ENCODE results near the gene TALDO1. TPM values are rescaled to one million over a fixed set of nuclear protein-coding genes. Genes with fewer than 3 reads are reported as not detected.

Gene TALDO1
- polyA plus RNA-seq, 1 donor from 2014 or later = 156 TPM

- H3K9me3 ChIP-seq (ENCODE audit: low read length) = no peaks in the 10 kb centered on the region
- TF ChIP-seq CTCF (IDR thresholded peaks at IDR 0.05; ENCODE audit: poor library complexity, severe bottlenecking) = no peak
- TF ChIP-seq TAF1 (IDR thresholded peaks at IDR 0.05; ENCODE audit: low read depth) = no peak
- no peak overlapping the region for H3K27ac ChIP-seq (ENCODE audit: low read length)
- H3F3A ChIP-seq (ENCODE audit: insufficient read depth, low read length, poor library complexity, severe bottlenecking) = no peaks in the 10 kb centered on the region
- no peak overlapping the region for H3K4me3 ChIP-seq (ENCODE audit: low read length)
- no peaks in the 10 kb centered on the region for H3K9me2 ChIP-seq (ENCODE audit: insufficient read depth, low read length)
- peaks cover 4% of the 10 kb centered on the region for H3K79me2 ChIP-seq (replicated peaks; ENCODE audit: insufficient read depth, low read length)
- no peak overlapping the region for H3K4me2 ChIP-seq (ENCODE audit: low read length)
- no peaks in the 10 kb centered on the region for H4K20me1 ChIP-seq (ENCODE audit: insufficient read depth)
- no peak overlapping the region for H2AFZ ChIP-seq (ENCODE audit: low read depth, low read length)
- no peaks in the 10 kb centered on the region for H3K36me3 ChIP-seq (ENCODE audit: insufficient read depth, low read length)
- H3K27me3 ChIP-seq (ENCODE audit: insufficient read depth, low read depth, low read length) = no peaks in the 10 kb centered on the region
- no peak overlapping the region for H3K9ac ChIP-seq (ENCODE audit: low read length)
Observed at GRCh38 chr11:699753-700152, 47.5 kb upstream of the TALDO1 start.

- H3K9ac ChIP-seq (ENCODE audit: low read length) = no peak overlapping the region
- no peaks in the 10 kb centered on the region for H4K20me1 ChIP-seq (ENCODE audit: insufficient read depth)
- H3K36me3 ChIP-seq (ENCODE audit: insufficient read depth, low read length) = no peaks in the 10 kb centered on the region
- H3K4me2 ChIP-seq (ENCODE audit: low read length) = no peak overlapping the region
- H3F3A ChIP-seq (ENCODE audit: insufficient read depth, low read length, poor library complexity, severe bottlenecking) = no peaks in the 10 kb centered on the region
- no peak overlapping the region for H3K27ac ChIP-seq (ENCODE audit: low read length)
- H3K9me3 ChIP-seq (ENCODE audit: low read length) = no peaks in the 10 kb centered on the region
- H3K4me3 ChIP-seq (ENCODE audit: low read length) = no peak overlapping the region
- H2AFZ ChIP-seq (ENCODE audit: low read depth, low read length) = no peak overlapping the region
- no peaks in the 10 kb centered on the region for H3K9me2 ChIP-seq (ENCODE audit: insufficient read depth, low read length)
- TF ChIP-seq, protein P1, sequence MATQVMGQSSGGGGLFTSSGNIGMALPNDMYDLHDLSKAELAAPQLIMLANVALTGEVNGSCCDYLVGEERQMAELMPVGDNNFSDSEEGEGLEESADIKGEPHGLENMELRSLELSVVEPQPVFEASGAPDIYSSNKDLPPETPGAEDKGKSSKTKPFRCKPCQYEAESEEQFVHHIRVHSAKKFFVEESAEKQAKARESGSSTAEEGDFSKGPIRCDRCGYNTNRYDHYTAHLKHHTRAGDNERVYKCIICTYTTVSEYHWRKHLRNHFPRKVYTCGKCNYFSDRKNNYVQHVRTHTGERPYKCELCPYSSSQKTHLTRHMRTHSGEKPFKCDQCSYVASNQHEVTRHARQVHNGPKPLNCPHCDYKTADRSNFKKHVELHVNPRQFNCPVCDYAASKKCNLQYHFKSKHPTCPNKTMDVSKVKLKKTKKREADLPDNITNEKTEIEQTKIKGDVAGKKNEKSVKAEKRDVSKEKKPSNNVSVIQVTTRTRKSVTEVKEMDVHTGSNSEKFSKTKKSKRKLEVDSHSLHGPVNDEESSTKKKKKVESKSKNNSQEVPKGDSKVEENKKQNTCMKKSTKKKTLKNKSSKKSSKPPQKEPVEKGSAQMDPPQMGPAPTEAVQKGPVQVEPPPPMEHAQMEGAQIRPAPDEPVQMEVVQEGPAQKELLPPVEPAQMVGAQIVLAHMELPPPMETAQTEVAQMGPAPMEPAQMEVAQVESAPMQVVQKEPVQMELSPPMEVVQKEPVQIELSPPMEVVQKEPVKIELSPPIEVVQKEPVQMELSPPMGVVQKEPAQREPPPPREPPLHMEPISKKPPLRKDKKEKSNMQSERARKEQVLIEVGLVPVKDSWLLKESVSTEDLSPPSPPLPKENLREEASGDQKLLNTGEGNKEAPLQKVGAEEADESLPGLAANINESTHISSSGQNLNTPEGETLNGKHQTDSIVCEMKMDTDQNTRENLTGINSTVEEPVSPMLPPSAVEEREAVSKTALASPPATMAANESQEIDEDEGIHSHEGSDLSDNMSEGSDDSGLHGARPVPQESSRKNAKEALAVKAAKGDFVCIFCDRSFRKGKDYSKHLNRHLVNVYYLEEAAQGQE (IDR thresholded peaks at IDR 0.05; ENCODE audit: borderline replicate concordance) = no peak
- TF ChIP-seq RAD21 (conservative IDR thresholded peaks at IDR 0.05) = no peak
- peaks cover 8% of the 10 kb centered on the region for H3K27me3 ChIP-seq (ENCODE audit: insufficient read depth, low read depth, low read length)
- H3K79me2 ChIP-seq (replicated peaks; ENCODE audit: insufficient read depth, low read length) = no peaks in the 10 kb centered on the region
Observed at GRCh38 chr11:701741-702461, 45.4 kb upstream of the TALDO1 start.

DNA sequence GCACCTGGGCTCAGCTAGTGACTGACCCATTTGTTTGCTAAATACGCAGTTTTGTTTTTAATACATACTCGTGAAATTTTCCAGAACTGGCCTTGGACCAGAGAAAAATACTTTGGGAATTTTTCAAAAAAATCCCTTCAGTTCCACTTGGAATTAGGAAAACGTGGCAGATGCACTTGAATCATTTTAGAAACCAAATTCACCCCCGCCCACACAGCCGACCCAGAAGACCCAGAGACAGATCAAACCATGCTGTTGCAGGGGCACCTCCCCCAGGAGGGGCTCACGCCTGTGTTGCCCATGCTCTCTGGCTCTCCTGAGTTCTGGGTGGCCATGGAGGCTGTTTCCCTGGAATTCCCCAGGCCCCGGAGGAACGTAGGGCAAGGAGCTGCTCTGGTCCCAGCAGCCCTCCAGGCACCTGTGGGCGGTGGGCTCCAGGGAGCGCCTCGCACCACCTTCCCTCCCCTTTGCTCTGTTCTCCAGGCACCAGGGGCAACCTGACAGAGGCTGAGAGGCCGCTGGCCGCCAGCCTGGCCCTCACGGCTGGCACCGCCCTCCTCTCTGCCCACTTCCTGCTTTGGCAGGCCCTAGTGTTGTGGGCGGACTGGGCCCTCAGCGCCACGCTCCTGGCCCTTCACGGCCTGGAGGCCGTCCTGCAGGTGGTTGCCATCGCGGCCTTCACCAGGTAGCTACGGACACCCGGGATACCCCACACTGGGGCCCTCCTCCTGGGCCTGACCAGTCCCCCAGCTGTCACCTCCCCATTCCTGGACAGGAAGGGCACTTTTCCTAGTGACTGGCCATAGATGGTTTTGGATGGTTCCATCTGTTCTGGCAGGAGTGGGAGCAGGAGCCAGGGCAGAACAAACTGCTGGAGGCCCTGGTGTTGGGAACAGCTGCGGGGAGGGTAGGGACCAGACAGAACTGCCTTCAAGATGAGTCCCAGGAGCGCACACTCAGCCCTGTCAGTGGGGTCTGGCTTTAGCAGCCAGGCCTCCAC, 44.5 kb upstream of the TALDO1 start:
- H3K27ac ChIP-seq (ENCODE audit: low read length) = no peak overlapping the region
- no peaks in the 10 kb centered on the region for H3K9me2 ChIP-seq (ENCODE audit: insufficient read depth, low read length)
- no peaks in the 10 kb centered on the region for H4K20me1 ChIP-seq (ENCODE audit: insufficient read depth)
- H3F3A ChIP-seq (ENCODE audit: insufficient read depth, low read length, poor library complexity, severe bottlenecking) = no peaks in the 10 kb centered on the region
- no peak overlapping the region for H2AFZ ChIP-seq (ENCODE audit: low read depth, low read length)
- H3K9ac ChIP-seq (ENCODE audit: low read length) = no peak overlapping the region
- TF ChIP-seq MXI1 (conservative IDR thresholded peaks at IDR 0.05; ENCODE audit: poor library complexity, severe bottlenecking) (no peak), TAF1 (IDR thresholded peaks at IDR 0.05; ENCODE audit: low read depth) (no peak), EZH2 (IDR thresholded peaks at IDR 0.05; ENCODE audit: borderline replicate concordance, insufficient read depth, low read length, poor library complexity, severe bottlenecking) (no peak)
- H3K27me3 ChIP-seq (ENCODE audit: insufficient read depth, low read depth, low read length) = peaks cover 13% of the 10 kb centered on the region
- no peaks in the 10 kb centered on the region for H3K36me3 ChIP-seq (ENCODE audit: insufficient read depth, low read length)
- no peak overlapping the region for H3K4me2 ChIP-seq (ENCODE audit: low read length)
- no peaks in the 10 kb centered on the region for H3K9me3 ChIP-seq (ENCODE audit: low read length)
- no peaks in the 10 kb centered on the region for H3K79me2 ChIP-seq (replicated peaks; ENCODE audit: insufficient read depth, low read length)
- no peak overlapping the region for H3K4me3 ChIP-seq (ENCODE audit: low read length)

All from neural cell (in vitro differentiated cells).